ENCODE results near the gene CAMK1D. TPM values are rescaled to one million over a fixed set of nuclear protein-coding genes. Genes with fewer than 3 reads are reported as not detected.

CAMK1D gene
- total RNA-seq, 2 experiments from 2014 or later: 19.0 to 25.6 TPM

GRCh38 chr10:12869427-12869826, 520.1 kb downstream of the CAMK1D start:
- no peak for DNase-seq (ENCODE audit: low spot score)
- H3K4me1 ChIP-seq (ENCODE audit: insufficient read depth, low read length, poor library complexity, severe bottlenecking): no peaks in the 10 kb centered on the region
- no peak overlapping the region for H3K4me2 ChIP-seq (ENCODE audit: low read length)
- ChIA-PET CTCF (ENCODE audit: unreplicated experiment) (no interaction called here), POLR2A (interaction anchor here (0.6 kb wide), 3 partner anchors 25 to 197 kb away, joined by 3 read pairs; no protein-coding TSS in a partner anchor)
- no peak overlapping the region for H3K4me3 ChIP-seq (ENCODE audit: low read depth, low read length, poor library complexity, severe bottlenecking)
- no peak overlapping the region for H2AFZ ChIP-seq (ENCODE audit: low read length)
- TF ChIP-seq EZH2phosphoT487 (IDR thresholded peaks at IDR 0.05; ENCODE audit: borderline replicate concordance, low read depth, low read length) (no peak), CTCF (conservative IDR thresholded peaks at IDR 0.05; ENCODE audit: low read length) (no peak)
- no peaks in the 10 kb centered on the region for H3K9me3 ChIP-seq (ENCODE audit: low read length)
- intact Hi-C loops (cut with micrococcal nuclease; ENCODE audit: unreplicated experiment): no loop called here
- H3K79me2 ChIP-seq (ENCODE audit: insufficient read depth, low read depth, low read length): no peaks in the 10 kb centered on the region
- H3K36me3 ChIP-seq (ENCODE audit: insufficient read depth, low read length): no peaks in the 10 kb centered on the region
- H3K9me2 ChIP-seq (ENCODE audit: insufficient read depth, low read length): no peaks in the 10 kb centered on the region
- no TSS peak for BruUV-seq (replicated peaks)
- no peaks in the 10 kb centered on the region for H4K20me1 ChIP-seq (ENCODE audit: insufficient read depth, low read length)
- no peak overlapping the region for H3K27ac ChIP-seq (ENCODE audit: low read depth, low read length, poor library complexity, severe bottlenecking)

GRCh38 chr10:12872577-12872976, 523.2 kb downstream of the CAMK1D start:
- H3K79me2 ChIP-seq (ENCODE audit: insufficient read depth, low read depth, low read length): no peaks in the 10 kb centered on the region
- TF ChIP-seq EZH2phosphoT487 (IDR thresholded peaks at IDR 0.05; ENCODE audit: borderline replicate concordance, low read depth, low read length) (no peak), CTCF (conservative IDR thresholded peaks at IDR 0.05; ENCODE audit: low read length) (no peak)
- H3K36me3 ChIP-seq (ENCODE audit: insufficient read depth, low read length): no peaks in the 10 kb centered on the region
- POLR2A ChIA-PET: no interaction called here
- H3K27ac ChIP-seq (ENCODE audit: low read depth, low read length, poor library complexity, severe bottlenecking): no peak overlapping the region
- no peak overlapping the region for H3K4me3 ChIP-seq (ENCODE audit: low read depth, low read length, poor library complexity, severe bottlenecking)
- BruUV-seq (replicated peaks): no TSS peak
- CTCF ChIA-PET (ENCODE audit: unreplicated experiment): no interaction called here
- H3K4me2 ChIP-seq (ENCODE audit: low read length): no peak overlapping the region
- intact Hi-C loops (cut with micrococcal nuclease; ENCODE audit: unreplicated experiment): no loop called here
- H3K9me3 ChIP-seq (ENCODE audit: low read length): no peaks in the 10 kb centered on the region
- no peaks in the 10 kb centered on the region for H4K20me1 ChIP-seq (ENCODE audit: insufficient read depth, low read length)
- no peak for DNase-seq (ENCODE audit: low spot score)
- no peaks in the 10 kb centered on the region for H3K4me1 ChIP-seq (ENCODE audit: insufficient read depth, low read length, poor library complexity, severe bottlenecking)
- no peaks in the 10 kb centered on the region for H3K9me2 ChIP-seq (ENCODE audit: insufficient read depth, low read length)
- no peak overlapping the region for H2AFZ ChIP-seq (ENCODE audit: low read length)

- Histone ChIP-seq H3K27ac (ENCODE audit: low read depth, low read length, poor library complexity, severe bottlenecking) (no peak overlapping the region), H3K9me2 (ENCODE audit: insufficient read depth, low read length) (no peaks in the 10 kb centered on the region), H3K79me2 (ENCODE audit: insufficient read depth, low read depth, low read length) (no peaks in the 10 kb centered on the region), H3K9me3 (ENCODE audit: low read length) (no peaks in the 10 kb centered on the region), H3K4me1 (ENCODE audit: insufficient read depth, low read length, poor library complexity, severe bottlenecking) (no peaks in the 10 kb centered on the region), H4K20me1 (ENCODE audit: insufficient read depth, low read length) (no peaks in the 10 kb centered on the region), H3K4me3 (ENCODE audit: low read depth, low read length, poor library complexity, severe bottlenecking) (no peak overlapping the region), H3K36me3 (ENCODE audit: insufficient read depth, low read length) (no peaks in the 10 kb centered on the region), H2AFZ (ENCODE audit: low read length) (no peak overlapping the region), H3K4me2 (ENCODE audit: low read length) (no peak overlapping the region)
- no peak for DNase-seq (ENCODE audit: low spot score)
- ChIA-PET CTCF (ENCODE audit: unreplicated experiment) (no interaction called here), POLR2A (no interaction called here)
- TF ChIP-seq EZH2phosphoT487 (IDR thresholded peaks at IDR 0.05; ENCODE audit: borderline replicate concordance, low read depth, low read length) (no peak), CTCF (conservative IDR thresholded peaks at IDR 0.05; ENCODE audit: low read length) (no peak)
- intact Hi-C loops (cut with micrococcal nuclease; ENCODE audit: unreplicated experiment): no loop called here
- no TSS peak for BruUV-seq (replicated peaks)
Observed at GRCh38 chr10:12873172-12873571, 523.8 kb downstream of the CAMK1D start.

Data from OCI-LY7 (cell line).